Measurements from ENCODE around the gene SDK2.

SDK2 gene

DNA sequence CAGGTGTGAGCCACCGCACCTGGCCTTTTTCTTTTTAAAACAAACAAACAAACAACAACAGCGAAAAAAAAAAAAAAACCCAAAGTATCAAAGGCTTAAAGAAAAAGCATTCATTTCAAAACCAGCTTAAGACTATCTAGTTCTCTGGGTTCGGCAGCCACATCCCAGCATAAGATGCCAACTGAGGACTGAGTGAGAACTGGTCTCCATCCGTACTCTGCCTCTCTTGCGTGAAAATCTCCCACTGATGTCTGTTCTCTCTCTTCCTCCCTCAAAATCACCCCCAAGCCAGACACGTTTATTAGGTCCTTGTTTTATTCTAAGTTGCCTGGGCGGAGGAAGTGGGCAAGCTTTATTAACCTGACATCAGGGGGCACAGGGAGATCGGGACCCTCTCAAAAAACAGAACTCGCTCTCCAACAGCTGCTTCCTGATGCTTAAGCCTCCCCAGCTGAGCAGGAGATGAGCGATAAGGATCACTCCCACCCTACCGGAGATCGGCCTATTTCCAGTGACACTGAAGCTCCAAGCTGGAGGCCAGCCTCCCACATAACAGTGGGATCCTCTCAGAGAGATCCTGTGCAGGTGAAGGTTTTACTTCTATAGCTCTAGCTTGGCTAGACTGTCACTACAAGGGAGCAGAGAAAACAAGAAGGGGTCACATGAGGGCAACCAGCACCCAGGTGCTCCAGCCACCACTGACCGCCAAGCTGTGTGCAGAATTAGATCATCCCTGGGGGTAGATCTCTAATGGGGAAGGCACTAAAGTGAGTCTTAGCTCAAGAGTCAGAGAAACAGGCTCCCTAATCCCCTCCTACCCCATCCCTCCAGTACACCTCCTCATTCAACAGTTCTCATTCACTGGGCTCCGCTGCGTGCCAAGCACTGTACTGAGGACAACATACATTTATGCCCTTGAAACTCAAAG, 346.0 kb downstream of the SDK2 start:
- no peak for DNase-seq (ENCODE audit: low spot score in 2 of 2)
- no peaks in the 10 kb centered on the region for H3K4me1 Mint-ChIP-seq
- peaks cover 6% of the 10 kb centered on the region for H3K27me3 Mint-ChIP-seq
- no peak overlapping the region for H3K27ac Mint-ChIP-seq
- no peak overlapping the region for H3K4me3 Mint-ChIP-seq
- no peak for ATAC-seq (ENCODE audit: low read depth)
- H3K9me3 Mint-ChIP-seq = no peaks in the 10 kb centered on the region
- H3K36me3 Mint-ChIP-seq = no peaks in the 10 kb centered on the region

DNA sequence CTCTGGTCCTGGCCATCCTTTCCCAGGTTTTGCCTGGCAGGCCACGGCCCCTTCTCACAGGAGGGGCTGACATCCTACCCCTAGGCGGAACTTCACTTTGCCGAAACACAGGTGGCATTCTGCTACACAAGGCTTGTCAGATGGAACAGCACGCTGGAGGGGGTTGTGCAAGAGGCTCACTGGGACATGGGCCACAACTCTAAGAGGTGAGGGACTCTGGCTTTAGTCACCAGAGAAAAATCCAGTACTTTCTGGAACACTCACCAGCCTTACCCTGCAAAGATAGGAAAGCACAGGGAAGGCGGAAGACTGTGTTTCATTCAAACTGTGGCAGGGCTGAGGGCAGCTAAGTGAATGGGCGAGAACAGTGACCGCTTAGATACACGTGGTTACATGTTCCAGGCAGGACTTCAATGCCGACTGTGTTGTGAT, 350.7 kb downstream of the SDK2 start:
- H3K36me3 Mint-ChIP-seq = no peaks in the 10 kb centered on the region
- DNase-seq (ENCODE audit: low spot score in 2 of 2) (no peak), ATAC-seq (ENCODE audit: low read depth) (no peak)
- no peak overlapping the region for H3K27ac Mint-ChIP-seq
- H3K4me1 Mint-ChIP-seq = peaks cover 21% of the 10 kb centered on the region
- peaks cover 10% of the 10 kb centered on the region for H3K27me3 Mint-ChIP-seq
- no peak overlapping the region for H3K4me3 Mint-ChIP-seq
- H3K9me3 Mint-ChIP-seq = no peaks in the 10 kb centered on the region

DNA sequence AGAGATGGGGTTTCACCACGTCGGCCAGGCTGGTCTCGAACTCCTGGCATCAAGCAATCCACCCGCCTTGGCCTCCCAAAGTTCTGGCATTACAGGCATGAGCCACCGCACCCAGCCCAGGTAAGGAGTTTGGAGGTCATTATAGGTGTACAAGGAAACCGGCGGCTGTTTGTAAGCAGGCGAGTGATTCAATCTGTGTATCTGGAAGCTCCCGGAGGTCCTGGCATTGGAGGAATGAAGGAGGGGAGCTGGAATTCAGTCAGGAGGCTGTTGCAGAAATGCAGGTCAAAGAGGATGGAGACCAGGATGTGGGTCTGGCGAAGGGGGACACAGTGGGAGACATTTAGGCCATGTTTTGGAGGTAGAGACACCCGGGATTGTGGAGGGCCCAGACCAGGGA, 351.2 kb downstream of the SDK2 start:
- H3K4me1 Mint-ChIP-seq = peaks cover 21% of the 10 kb centered on the region
- ATAC-seq (ENCODE audit: low read depth) = no peak
- H3K36me3 Mint-ChIP-seq = no peaks in the 10 kb centered on the region
- peaks cover 10% of the 10 kb centered on the region for H3K27me3 Mint-ChIP-seq
- no peaks in the 10 kb centered on the region for H3K9me3 Mint-ChIP-seq
- DNase-seq (ENCODE audit: low spot score in 2 of 2) = no peak
- no peak overlapping the region for H3K4me3 Mint-ChIP-seq
- H3K27ac Mint-ChIP-seq = no peak overlapping the region

DNA sequence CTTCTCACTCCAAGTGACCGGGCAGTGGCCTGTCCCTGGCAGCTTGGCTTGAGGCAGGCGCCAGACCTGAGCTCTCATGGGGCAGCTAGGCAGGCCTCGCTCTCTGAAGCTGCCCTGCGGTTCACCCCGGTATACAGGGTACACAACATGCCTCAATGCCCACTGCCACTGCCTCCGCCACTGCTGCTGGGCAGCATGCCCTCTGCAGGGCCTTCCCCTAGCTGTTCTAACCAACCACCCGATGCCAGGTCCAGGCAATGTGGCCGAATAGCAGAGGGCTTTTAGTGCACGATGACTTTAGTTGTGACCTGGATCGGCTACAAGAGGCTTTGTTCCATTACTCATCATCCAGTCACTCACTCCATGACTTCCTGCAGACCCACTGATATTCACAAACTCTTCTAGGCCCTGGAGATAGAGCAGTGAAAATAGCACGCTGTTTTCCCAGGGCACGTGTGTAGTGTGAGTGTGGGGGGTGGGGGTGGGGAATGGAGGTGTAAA, 352.2 kb downstream of the SDK2 start:
- DNase-seq (ENCODE audit: low spot score in 2 of 2) (no peak), ATAC-seq (ENCODE audit: low read depth) (no peak)
- Mint-ChIP-seq H3K4me1 (peaks cover 21% of the 10 kb centered on the region), H3K9me3 (no peaks in the 10 kb centered on the region), H3K27ac (no peak overlapping the region), H3K36me3 (no peaks in the 10 kb centered on the region), H3K4me3 (no peak overlapping the region), H3K27me3 (peaks cover 13% of the 10 kb centered on the region)

DNA sequence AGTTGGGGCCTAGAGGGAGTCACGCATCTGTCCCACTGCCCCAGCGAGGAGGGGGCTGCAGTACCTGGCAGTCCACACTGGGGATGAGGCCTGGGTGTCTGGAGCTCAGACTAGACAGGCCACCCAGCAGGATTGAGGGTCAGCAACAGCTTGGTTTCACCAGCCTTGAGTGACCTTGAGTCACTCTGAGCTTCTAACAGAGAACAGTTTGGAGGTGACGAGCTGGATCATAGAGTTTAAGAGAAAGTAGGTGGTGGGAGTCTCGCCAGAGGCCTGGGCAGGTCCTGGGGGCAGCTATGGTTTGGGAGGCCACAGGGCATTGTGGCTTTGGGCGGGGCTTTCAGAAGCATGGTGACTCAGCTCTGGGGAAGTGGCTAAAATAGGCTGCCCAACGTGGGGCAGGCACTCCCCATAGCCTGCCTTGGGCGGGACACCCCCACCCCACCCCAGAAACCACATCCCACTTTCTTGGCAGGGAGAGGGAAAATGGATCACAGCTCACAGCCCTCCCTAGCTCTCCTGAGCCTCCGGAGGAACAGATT, 352.9 kb downstream of the SDK2 start:
- DNase-seq (ENCODE audit: low spot score in 2 of 2) = no peak
- Mint-ChIP-seq H3K4me1 (peaks cover 24% of the 10 kb centered on the region), H3K27me3 (peaks cover 16% of the 10 kb centered on the region), H3K4me3 (no peak overlapping the region), H3K36me3 (no peaks in the 10 kb centered on the region), H3K9me3 (no peaks in the 10 kb centered on the region), H3K27ac (no peak overlapping the region)
- ATAC-seq (ENCODE audit: low read depth) = no peak

DNA sequence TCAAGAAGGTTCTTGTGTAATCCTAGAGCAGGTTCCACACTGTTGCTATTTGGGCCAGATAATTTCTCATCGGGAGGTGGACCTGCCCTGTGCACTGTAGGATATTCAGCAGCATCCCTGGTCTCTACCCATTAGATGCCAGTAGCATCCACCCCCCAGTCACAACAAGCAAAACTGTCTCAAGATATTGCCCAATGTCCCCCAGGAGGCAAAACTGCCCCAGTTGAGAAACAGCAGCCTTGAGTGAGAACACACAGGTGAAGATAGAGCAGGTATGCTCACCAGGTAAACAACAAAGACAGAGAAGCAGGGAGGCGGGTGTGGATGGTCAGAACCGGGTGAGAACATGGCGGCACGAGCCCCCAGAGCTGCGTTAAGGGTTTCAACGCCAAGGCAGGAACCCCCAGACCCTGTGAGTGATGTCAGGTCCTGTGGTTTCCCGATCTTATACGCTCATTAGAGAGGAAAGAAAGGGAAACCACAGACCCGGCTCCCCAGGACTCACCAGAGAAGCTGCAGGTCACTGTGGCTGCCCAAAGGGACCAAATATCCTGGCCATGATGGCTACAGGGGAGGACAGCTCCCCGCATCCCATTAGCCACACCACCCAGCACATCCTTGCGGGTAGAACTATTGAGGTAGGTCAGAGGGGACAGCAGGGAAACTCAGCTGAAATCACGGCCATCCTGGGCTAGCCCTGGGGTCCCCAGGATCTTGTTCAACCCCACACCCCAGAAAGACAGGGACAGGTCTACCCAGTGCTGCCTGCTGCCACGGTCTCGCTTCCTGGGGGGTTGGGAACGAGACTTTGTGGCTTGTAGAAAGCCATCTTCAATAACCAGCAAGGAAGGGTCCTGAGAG, 353.6 kb downstream of the SDK2 start:
- ATAC-seq (ENCODE audit: low read depth) = no peak

DNA sequence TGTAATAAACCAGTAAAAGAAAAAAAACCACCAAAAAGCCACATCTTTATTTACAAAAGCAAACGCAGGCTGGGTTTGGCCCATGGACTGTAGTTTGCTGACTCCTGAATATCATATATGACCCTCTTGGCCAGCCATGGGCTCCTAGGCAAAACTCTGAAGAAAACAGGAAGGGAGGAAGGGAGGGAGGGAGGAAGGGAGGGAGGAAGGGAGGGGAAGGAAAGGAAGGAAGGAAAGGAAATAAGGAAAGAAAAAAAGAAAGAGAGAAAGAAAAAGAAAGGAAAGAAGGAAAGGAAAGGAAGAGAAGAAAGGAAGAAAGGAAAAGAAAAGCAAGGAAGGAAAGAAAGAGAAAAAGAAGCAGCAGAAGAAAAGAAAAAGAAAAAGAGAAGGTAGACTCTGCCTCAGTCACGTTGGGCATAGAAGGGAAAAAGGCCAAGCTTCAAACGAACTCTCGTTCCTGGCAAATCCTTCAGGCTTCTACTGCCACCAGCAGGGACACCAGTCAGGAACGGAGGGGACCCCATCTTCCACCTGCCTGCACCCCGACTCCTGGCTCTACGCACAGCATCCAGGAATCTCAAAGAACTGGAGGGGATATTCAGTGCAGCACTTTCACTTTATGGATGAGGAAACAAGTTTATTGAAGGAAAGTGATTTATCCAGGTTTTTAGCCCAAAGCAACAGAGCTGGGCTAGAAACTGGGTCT, 354.5 kb downstream of the SDK2 start:
- Mint-ChIP-seq H3K27ac (no peak overlapping the region), H3K9me3 (no peaks in the 10 kb centered on the region), H3K27me3 (peaks cover 12% of the 10 kb centered on the region), H3K4me1 (peaks cover 24% of the 10 kb centered on the region), H3K4me3 (no peak overlapping the region), H3K36me3 (no peaks in the 10 kb centered on the region)
- no peak for ATAC-seq (ENCODE audit: low read depth)
- no peak for DNase-seq (ENCODE audit: low spot score in 2 of 2)

More for the DNA sequence above, 353.6 kb downstream of the SDK2 start:
- peaks cover 24% of the 10 kb centered on the region for H3K4me1 Mint-ChIP-seq
- peak overlapping the region; percentile 4 for H3K4me3 Mint-ChIP-seq
- no peak for DNase-seq (ENCODE audit: low spot score in 2 of 2)
- no peak overlapping the region for H3K27ac Mint-ChIP-seq
- H3K27me3 Mint-ChIP-seq = peaks cover 16% of the 10 kb centered on the region
- H3K36me3 Mint-ChIP-seq = no peaks in the 10 kb centered on the region
- H3K9me3 Mint-ChIP-seq = no peaks in the 10 kb centered on the region

DNA sequence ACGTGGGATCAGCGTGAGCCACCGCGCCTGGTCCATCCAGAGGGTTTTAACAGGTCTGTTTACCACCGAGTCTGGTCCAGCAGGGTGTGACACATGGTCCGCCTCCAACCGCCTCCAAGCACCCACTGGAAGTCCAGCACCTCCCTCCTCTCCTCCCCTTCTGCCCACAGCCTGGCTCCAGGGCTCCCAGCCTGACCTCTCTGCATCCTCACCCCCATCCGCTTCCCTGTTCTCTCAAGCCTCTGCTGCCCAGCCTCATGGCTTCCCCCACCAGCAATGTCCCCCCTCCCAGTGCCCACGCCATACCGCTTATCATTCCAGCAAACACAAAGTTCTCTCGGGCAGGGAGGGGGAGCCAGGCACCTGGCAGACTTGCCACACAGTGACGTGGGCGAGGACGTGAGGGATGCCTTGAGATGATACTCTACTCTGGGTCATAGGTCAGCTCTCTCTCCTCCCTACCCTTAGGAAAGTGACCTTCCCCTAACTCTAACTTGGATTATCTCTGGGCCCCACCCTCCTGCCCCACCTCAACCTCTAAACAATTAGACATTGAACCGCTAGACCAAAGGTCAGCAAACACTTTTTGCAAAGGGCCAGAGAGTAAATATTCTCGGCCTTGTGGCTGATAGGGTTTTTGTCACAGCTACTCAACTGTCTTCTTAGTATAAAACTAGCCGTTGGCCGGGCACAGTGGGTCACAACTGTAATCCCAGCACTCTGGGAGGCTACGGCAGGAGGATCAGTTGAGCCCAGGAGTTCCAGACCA, 355.5 kb downstream of the SDK2 start:
- no peaks in the 10 kb centered on the region for H3K9me3 Mint-ChIP-seq
- no peak for ATAC-seq (ENCODE audit: low read depth)
- peaks cover 12% of the 10 kb centered on the region for H3K27me3 Mint-ChIP-seq
- H3K36me3 Mint-ChIP-seq = no peaks in the 10 kb centered on the region
- H3K4me3 Mint-ChIP-seq = no peak overlapping the region
- no peak overlapping the region for H3K27ac Mint-ChIP-seq
- no peak for DNase-seq (ENCODE audit: low spot score in 2 of 2)
- H3K4me1 Mint-ChIP-seq = peaks cover 24% of the 10 kb centered on the region

DNA sequence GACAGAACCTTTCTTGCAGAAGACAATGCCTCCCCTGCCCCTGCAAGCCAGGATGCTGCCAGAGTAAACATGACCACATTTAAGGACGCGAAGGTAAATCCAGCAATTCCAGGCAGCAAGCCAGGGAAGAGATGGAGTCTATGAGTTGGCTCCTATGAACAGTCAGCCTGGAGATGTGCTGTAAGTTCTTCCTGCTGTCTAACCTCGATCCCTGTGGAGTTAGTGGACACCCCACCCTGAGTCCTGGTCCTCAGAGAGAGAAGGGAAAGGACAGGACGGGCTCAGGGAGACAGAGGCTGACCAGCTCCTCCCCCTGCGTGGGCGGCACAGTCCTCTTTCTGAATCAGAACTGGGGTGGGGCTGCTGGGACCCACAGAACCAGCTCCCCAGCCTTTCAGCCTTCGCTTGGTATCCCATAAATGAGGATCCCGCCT, 357.4 kb downstream of the SDK2 start:
- no peaks in the 10 kb centered on the region for H3K36me3 Mint-ChIP-seq
- H3K9me3 Mint-ChIP-seq = no peaks in the 10 kb centered on the region
- peaks cover 11% of the 10 kb centered on the region for H3K27me3 Mint-ChIP-seq
- ATAC-seq (ENCODE audit: low read depth) (no peak), DNase-seq (ENCODE audit: low spot score in 2 of 2) (no peak)
- H3K4me1 Mint-ChIP-seq = peaks cover 25% of the 10 kb centered on the region
- no peak overlapping the region for H3K4me3 Mint-ChIP-seq
- H3K27ac Mint-ChIP-seq = no peak overlapping the region

DNA sequence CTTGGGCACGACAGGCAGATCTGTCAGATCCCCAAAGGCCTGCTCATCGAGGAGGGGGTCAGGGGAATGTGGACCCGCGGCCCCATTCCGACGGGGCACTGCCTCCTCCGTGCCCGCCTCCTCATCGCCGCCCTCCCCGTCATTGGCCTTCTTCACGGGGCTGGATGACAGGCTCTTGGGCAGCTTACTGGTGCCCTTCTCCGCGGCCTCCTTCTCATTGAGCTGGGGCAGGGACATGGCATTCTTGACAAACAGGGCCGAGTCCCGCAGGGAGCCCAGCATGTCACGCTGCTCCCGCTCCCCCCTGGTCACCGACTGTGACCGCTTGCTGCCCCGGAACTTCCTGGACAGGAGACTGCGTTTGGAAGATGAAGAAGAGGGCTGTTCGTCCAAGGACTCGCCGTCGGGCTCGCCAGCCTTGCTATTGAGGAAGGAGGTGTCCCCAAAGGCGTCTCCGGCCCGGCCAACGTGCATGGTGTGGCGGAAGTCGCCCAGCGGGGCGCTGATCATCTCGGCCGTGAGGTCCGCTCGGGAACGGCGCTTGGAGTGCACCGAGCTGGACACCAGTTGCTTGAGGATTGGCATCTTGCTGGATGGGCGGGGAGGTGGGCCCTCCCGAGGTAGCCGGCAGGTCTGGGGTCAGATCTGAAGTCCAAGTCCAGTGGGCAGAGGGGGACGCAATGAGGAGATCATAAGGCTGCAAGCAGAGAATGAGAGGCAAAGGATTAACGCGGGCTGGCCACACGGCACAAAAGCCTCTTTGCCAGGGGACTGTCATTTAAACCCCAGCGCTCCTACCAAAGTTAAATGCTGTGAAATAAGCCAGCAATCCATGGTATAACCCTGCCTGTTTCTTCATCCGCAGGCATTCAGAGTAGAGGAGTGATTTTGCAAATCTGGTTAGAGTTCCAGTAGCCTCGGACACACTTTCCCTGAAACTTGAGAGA, 358.1 kb downstream of the SDK2 start:
- Mint-ChIP-seq H3K36me3 (no peaks in the 10 kb centered on the region), H3K4me1 (peaks cover 20% of the 10 kb centered on the region), H3K27ac (no peak overlapping the region), H3K27me3 (peaks cover 11% of the 10 kb centered on the region), H3K9me3 (no peaks in the 10 kb centered on the region), H3K4me3 (no peak overlapping the region)
- DNase-seq (ENCODE audit: low spot score in 2 of 2) = no peak
- no peak for ATAC-seq (ENCODE audit: low read depth)

DNA sequence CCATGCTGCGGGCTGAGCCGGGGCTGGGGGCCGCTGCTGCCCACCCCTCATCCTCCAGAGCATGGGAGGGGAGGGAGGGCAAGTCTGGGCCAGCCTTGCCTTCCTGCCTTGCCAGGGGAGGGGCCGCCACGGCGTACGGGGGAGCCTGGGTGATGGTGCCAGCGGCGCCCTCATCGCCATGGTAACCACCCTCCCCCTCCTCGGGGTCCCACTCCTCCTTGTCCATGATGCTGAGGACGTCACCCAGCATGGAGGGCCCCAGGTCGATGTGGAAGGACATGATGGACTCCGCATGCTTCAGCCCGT, 358.7 kb downstream of the SDK2 start:
- no peaks in the 10 kb centered on the region for H3K9me3 Mint-ChIP-seq
- no peak for ATAC-seq (ENCODE audit: low read depth)

DNA sequence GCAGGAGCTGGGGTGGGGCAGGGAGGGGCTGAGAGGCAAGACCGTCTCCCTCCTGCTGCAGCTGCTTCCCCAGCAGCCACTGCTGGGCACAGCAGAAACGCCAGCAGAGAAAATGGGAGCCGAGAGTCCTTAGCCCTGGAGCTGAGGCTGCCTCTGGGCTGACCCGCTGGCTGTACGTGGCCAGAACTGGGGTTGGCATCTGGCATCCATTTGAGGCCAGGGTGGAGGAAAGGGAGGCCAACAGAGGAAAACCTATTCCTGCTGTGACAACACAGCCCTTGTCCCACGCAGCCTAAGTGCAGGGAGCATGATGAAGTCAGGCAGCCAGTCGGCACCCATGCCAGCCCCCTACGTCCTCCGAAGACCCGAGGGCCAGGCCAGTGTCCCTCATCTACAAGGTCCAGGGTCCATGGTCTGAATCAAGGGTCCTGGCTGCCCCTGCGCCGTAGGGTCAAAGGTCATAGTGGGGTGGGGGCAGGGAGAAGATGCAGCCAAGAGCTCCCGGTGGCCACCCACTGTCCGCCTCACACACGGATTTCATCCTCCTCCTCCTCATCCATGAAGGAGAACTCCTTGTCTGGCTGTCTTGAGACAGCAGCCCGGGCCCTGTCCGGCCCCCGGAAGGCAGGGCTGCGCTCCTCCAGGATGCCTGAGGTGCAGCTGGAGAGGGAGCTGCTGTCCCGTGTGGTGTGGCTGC, 359.2 kb downstream of the SDK2 start:
- Mint-ChIP-seq H3K27ac (no peak overlapping the region), H3K9me3 (no peaks in the 10 kb centered on the region), H3K4me1 (peaks cover 11% of the 10 kb centered on the region), H3K4me3 (no peak overlapping the region), H3K36me3 (no peaks in the 10 kb centered on the region), H3K27me3 (peaks cover 11% of the 10 kb centered on the region)
- DNase-seq (ENCODE audit: low spot score in 2 of 2) (no peak), ATAC-seq (ENCODE audit: low read depth) (no peak)

More for the DNA sequence above, 358.7 kb downstream of the SDK2 start:
- no peak overlapping the region for H3K27ac Mint-ChIP-seq
- H3K36me3 Mint-ChIP-seq = no peaks in the 10 kb centered on the region
- no peak overlapping the region for H3K4me3 Mint-ChIP-seq
- no peak for DNase-seq (ENCODE audit: low spot score in 2 of 2)
- H3K27me3 Mint-ChIP-seq = peaks cover 11% of the 10 kb centered on the region
- peaks cover 14% of the 10 kb centered on the region for H3K4me1 Mint-ChIP-seq

Measured in memory B cell (primary cell).